AG08396 (cell line): ENCODE results near the gene CYP2C19.
"Not testable (repeated sequence)": the region's sequence is repeated elsewhere in the genome, so short reads cannot be mapped to it uniquely, and the experiment has no call there.

Experiments used
- DNase-seq: peaks from one replicate; pipeline ENCODE4 v3.0.0; 2012; ENCODE audit warnings: low spot score, mixed read lengths

Gene CYP2C19

GRCh38 chr10:94762393-94762792 lies at the start of gene CYP2C19:
Gene CYP2C19, plus strand, starts transcription at chr10:94762681. Its CDS starts 25 bp downstream, at chr10:94762706.
- DNase-seq = no peak

DNA sequence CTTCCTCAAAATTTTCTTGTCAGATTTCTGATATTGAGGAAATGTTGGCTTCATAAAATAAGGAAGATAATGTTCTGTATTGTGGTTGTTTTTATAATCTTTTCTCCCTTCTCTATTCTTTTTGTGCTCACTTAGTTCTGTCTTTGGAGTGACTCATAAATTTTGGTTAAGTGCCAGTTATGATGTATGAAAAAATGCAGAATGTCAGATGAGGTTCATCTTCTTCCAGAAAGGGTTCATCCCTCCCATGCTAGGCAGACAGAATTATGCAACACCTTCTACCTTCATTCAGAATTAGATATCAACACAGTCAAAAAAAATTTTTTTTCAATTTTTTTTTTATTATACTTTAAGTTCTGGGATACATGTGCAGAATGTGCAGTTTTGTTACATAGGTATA lies 36.6 kb upstream of the CYP2C19 start:
- DNase-seq = no peak

DNA sequence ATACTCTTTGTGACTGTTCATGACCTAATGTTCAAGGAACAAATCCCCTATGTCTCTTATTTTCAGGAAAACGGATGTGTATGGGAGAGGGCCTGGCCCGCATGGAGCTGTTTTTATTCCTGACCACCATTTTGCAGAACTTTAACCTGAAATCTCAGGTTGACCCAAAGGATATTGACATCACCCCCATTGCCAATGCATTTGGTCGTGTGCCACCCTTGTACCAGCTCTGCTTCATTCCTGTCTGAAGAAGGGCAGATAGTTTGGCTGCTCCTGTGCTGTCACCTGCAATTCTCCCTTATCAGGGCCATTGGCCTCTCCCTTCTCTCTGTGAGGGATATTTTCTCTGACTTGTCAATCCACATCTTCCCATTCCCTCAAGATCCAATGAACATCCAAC lies 27.3 kb upstream of the CYP2C19 start:
- no peak for DNase-seq

GRCh38 chr10:94738588-94738987 lies 23.9 kb upstream of the CYP2C19 start:
- DNase-seq = no peak

DNA sequence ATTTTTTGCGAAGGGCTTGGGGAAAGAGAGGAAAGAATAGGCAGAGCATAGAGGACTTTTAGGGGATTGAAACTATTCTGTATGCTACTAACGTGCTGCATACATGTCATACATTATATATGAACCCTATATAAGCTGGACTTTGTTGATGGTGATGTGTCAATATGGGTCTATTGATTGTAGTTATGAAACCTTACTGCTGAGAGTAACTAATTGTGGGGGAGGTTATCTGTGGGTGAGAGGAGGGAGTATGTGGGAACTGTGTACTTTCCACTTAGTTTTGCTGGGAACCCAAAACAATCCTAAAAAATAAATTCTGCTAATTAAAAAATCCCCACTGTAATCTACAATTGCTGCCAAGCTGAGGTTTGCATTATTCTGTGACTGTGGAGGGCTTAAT lies 15.3 kb upstream of the CYP2C19 start:
- no peak for DNase-seq

DNA sequence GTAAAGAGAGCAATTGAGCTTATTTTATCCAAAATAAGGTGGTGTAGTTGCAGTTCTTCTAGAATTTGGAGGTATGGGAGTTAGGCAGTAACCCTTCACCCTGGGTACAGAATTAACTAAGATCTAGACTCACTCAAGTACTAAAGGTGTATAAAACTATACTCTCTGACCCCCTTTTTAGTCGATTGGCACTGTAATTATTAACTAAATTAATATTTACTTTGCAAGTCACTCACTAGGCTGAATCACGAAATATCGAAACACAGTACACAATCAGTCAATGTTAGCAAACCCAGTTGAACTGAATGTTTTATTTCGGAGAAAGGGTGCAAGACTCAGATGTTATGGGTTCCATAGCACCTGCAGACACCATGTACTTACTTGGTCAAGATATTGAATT lies 14.6 kb upstream of the CYP2C19 start:
- no peak for DNase-seq

- DNase-seq = no peak
Measured at GRCh38 chr10:94757916-94758315, 4.6 kb upstream of the CYP2C19 start.

- no peak for DNase-seq
Measured at GRCh38 chr10:94760586-94761178, 1.8 kb upstream of the CYP2C19 start.

GRCh38 chr10:94775425-94775824 lies 12.9 kb downstream of the CYP2C19 start:
- not testable (repeated sequence) for DNase-seq

DNA sequence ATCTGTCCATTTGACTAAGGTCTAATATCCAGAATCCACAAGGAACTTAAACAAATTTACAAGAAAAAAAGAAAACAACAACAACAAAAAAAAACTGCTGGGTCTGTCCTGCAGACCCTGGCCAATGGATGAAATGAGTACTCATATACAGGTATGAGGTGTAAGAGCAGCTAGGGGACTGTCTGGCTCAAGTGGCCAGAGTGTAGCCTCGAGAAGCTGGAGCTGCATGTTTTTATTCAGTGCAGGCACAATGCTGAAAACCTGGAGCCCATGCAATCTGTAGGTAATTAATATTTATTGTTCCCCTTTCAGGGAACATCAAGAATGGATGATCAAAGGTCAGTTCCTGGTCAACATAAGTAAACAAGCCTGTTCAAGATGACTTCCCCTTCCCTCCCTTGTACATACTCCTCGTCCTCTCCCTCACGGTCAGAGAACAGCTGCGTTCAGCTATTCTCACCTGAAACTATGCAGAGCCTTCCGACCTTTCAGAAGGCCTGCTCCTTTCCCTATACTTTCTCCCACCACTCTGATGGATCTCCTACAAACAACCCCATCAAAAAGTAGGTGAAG lies 15.5 kb downstream of the CYP2C19 start:
- DNase-seq = no peak

DNA sequence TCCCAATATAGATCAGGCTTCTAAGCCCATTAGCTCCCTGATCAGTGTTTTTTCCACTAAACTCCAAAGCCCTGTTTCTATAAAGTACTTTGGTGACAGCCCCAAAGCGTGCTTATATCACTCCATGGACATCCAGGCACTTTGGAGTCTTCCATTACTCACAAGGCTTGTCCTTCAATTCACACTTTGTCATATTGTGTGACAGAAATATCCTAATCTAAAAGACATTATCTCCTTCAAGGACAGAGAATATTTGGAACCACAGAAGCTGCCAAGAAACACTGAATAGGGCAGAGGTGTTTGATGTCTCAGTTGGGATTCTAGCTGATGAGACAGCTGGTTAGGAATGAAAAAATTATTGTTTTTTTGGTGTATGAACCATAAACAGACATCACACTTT lies 18.4 kb downstream of the CYP2C19 start:
- no peak for DNase-seq

DNA sequence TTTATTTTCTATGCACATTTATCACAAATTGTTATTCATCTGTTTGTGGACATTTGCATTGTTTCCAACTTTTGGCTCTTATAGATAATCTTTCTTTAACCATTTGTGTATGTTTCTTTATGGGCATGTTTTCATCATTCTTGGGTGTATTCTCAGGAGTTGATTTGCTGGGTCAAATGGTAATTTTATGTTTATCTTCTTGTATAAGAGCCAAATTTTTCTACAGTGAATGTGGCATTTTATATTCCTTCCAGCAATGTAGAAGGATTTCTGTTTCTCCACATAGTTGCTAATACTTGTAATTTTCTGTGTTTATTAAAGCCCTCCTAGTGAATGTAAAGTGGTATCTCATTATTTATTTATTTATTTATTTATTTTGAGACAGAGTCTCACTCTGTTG lies 21.8 kb downstream of the CYP2C19 start:
- DNase-seq = no peak

- no peak for DNase-seq
Measured at GRCh38 chr10:94785211-94785610, 22.7 kb downstream of the CYP2C19 start.

DNA sequence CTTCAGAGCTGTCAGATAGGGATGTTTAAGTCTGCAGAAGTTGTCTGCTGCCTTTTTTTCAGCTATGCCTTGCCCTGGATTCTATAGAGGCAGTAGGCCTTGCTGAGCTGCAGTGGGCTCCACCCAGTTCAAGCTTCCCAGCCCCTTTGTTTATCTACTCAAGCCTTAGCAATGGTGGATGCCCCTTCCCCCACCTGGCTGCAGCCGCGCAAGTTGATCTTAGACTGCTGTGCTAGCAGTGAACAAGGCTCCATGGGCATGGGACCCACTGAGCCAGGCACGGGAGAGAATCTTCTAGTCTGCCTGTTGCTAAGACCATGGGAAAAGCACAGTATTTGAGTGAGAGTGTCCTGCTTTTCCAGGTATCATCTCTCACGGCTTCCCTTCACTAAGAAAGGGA lies 38.1 kb downstream of the CYP2C19 start:
- not testable (repeated sequence) for DNase-seq

- no peak for DNase-seq
Measured at GRCh38 chr10:94803307-94803706, 40.8 kb downstream of the CYP2C19 start.

DNA sequence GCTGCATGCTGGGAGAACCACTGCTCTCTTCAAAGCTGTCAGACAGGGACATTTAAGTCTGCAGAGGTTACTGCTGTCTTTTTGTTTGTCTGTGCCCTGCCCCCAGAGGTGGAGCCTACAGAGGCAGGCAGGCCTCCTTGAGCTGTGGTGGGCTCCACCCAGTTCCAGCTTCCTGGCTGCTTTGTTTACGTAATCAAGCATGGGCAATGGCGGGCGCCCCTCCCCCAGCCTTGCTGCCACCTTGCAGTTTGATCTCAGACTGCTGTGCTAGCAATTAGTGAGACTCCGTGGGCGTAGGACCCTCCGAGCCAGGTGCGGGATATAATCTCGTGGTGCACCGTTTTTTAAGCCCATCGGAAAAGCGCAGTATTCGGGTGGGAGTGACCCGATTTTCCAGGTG lies 67.5 kb downstream of the CYP2C19 start:
- DNase-seq = not testable (repeated sequence)

- DNase-seq = no peak
Measured at GRCh38 chr10:94846204-94846603, 83.7 kb downstream of the CYP2C19 start.

GRCh38 chr10:94850766-94851165 lies 88.3 kb downstream of the CYP2C19 start:
- DNase-seq = no peak

GRCh38 chr10:94851263-94851662 lies 88.8 kb downstream of the CYP2C19 start:
- no peak for DNase-seq

DNA sequence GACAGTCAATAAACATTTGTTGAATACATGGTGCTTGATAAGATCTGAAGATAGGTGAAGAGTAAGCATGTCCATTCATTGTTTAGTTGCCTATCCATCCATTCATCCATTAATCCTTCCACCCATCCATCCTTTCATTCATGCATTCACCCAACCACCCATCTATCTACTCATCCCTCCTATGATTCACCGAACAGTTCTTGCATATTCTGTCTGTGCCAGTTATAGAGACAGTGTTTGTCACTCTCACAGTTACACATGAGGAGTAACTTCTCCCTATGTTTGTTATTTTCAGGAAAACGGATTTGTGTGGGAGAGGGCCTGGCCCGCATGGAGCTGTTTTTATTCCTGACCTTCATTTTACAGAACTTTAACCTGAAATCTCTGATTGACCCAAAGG lies 90.0 kb downstream of the CYP2C19 start:
- DNase-seq = no peak

DNA sequence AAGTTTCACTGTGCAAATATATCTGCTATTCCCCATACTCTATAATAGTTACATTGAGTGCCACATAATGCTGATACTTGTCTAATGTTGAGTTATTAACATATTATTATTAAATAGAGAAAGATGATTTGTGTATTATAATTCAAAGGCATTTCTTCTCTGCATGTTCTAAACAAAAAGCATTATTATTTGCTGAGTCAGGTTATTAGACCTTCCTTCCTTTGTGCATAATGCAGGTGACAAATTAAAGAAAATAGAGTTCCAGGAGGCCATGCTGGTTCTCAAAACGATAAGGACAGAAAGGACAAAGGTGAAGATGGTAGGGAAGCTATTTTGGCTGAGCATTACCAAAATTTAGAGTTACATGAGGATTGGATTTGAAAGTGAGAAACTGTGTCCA lies 90.6 kb downstream of the CYP2C19 start:
- no peak for DNase-seq

DNA sequence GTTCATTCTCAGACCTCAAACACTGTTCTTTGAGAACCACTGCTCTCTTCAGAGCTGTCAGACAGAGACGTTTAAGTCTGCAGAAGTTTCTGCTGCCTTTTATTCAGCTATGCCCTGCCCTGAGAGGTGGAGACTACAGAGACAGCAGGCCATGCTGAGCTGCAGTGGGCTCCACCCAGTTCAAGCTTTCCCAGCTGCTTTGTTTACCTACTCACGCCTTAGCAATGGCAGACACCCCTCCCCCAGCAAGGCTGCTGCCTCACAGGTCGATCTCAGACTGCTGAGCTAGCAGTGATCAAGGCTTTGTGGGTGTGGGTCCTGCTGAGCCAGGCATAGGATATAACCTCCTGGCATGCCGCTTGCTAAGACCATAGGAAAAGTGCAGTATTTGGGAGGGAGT lies 95.5 kb downstream of the CYP2C19 start:
- DNase-seq = no peak

GRCh38 chr10:94859086-94859485 lies 96.6 kb downstream of the CYP2C19 start:
- DNase-seq = no peak

GRCh38 chr10:94878649-94879048 lies 116.2 kb downstream of the CYP2C19 start:
- DNase-seq = no peak
